AG09319 (cell line): ENCODE measurements around the gene TBX3.
A peak's percentile ranks its signal among the peaks of the same experiment; 100 is the strongest.

Experiments used
- DNase-seq: peaks from one replicate; pipeline ENCODE4 v3.0.0-alpha.2; 2010; ENCODE audit warnings: low read depth; ENCODE audit errors: extremely low read depth
- TF ChIP-seq, protein P1 (sequence below): IDR thresholded peaks from 2 replicates; pipeline ENCODE4 v1.5.1; 2011; ENCODE audit warnings: low read depth, mild to moderate bottlenecking, inconsistent platforms, low read length, moderate library complexity

The TBX3 gene

DNA sequence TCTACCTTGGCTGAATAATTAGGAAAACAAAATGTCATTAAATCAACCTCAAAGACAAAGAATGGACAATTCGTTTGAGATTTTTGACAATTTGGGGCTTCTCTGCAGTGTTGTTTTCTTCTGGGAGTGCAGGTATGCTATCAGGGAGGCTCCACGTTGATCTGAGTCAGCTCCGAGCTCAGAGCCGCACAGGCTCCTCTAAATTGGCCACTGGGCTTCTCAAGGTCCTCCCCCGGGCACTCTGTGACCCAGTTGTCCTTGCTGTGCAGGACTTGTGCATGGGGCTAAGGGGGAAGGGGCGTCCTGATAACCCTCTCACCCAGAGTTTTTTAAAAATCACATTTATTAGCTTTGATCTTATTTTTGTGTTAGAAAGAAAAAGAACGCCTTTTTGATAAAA, 52.7 kb downstream of the TBX3 start:
- DNase-seq = no peak
- TF ChIP-seq, protein P1, sequence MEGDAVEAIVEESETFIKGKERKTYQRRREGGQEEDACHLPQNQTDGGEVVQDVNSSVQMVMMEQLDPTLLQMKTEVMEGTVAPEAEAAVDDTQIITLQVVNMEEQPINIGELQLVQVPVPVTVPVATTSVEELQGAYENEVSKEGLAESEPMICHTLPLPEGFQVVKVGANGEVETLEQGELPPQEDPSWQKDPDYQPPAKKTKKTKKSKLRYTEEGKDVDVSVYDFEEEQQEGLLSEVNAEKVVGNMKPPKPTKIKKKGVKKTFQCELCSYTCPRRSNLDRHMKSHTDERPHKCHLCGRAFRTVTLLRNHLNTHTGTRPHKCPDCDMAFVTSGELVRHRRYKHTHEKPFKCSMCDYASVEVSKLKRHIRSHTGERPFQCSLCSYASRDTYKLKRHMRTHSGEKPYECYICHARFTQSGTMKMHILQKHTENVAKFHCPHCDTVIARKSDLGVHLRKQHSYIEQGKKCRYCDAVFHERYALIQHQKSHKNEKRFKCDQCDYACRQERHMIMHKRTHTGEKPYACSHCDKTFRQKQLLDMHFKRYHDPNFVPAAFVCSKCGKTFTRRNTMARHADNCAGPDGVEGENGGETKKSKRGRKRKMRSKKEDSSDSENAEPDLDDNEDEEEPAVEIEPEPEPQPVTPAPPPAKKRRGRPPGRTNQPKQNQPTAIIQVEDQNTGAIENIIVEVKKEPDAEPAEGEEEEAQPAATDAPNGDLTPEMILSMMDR = no peak

DNA sequence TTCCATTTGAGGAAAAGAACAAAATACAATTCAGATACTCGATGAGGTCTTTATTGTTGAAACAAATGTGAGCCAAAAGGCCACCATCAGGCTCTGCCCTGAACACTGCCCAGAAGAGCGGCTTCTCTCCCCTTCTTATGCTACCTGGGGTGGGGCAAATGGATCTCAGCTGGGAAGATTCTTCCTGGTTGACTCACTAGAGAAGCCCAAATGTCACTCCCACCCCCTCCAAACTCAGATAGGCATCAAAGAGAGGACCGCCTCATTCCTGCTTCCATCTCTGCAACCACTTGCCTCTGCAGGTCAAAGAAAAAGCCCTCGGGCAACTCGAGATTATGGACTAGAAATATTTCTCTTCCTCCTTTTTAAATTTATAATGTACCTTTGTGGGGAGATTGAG, 55.8 kb downstream of the TBX3 start:
- no peak for DNase-seq
- TF ChIP-seq, protein P1 = no peak

DNA sequence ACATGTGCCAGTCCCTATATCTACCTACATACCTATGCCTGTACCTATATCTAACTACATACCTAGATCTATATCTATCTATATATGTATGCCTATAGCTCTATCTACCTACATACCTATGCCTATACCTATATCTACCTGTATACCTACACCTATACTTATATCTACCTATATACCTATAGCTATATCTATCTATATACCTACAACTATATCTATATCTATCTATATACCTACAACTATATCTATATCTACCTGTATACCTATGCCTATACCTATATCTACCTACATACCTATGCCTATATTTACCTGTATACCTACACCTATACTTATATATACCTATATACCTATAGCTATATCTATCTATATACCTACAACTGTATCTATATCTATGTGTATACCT, 56.6 kb downstream of the TBX3 start:
- no peak for DNase-seq
- TF ChIP-seq, protein P1 = no peak

DNA sequence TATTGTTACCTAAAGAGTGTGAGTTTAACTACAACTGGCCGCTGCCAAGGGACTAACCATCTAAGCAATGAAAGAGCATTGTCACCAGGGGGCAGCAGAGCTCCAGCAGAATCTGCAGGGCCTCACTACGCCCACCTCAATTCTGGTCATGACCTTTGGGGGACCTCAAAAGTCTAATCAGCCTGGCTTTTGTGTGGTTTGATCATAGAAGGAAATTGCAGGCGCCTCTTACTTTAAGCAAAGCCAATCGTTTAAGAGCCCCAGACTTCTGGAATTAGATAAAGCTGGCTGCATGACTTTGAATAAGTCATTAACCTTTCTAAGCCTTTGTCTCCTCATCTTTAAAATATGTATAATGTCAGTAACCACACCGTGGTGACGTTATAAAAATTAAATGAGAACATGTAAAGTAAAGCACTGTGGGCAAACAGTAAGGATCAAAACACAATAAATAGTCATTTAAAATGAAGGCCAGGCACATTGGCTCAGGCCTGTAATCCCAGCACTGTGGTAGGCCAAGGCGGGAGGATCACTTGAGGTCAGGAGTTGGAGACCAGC, 58.6 kb downstream of the TBX3 start:
- TF ChIP-seq, protein P1 = peak; percentile 89
- peak; percentile 39 for DNase-seq

DNA sequence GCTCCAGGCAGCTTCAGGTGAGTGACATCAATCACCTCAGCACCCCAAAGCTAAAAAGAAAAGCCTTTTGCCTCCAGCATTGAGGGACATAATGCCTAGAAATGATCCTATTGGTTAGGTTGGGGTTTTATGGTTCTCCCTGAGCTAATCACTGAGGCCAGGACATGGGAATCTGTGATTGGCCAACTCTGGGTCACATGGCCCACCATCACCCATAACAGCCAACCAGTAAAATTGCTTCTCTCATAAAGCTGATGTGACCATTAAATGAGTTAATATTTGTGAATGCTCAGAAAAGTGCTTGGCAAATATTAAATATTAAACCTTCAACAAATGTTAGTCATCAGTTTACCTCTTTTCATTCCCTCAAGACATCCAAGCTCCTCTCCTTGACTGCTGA, 60.2 kb downstream of the TBX3 start:
- DNase-seq = no peak
- TF ChIP-seq, protein P1 = no peak
